Fibroblast of mammary gland (primary cell): ENCODE measurements around the gene PLXNB2.

Experiments
- DNase-seq: peaks from one replicate; pipeline ENCODE4 v3.0.0-alpha.2; 2010; ENCODE audit warnings: low read depth
- H3K4me3 ChIP-seq: 2 replicates; pipeline ENCODE4 v1.5.1; 2011; ENCODE audit warnings: low read depth, mild to moderate bottlenecking, low read length, moderate library complexity; ENCODE audit not compliant: control insufficient read depth
- TF ChIP-seq, protein P1 (sequence below): conservative IDR thresholded peaks from 2 replicates; pipeline ENCODE4 v1.5.1; 2011; ENCODE audit warnings: low read depth, low read length, inconsistent platforms; ENCODE audit not compliant: control insufficient read depth, insufficient read depth

PLXNB2 gene

DNA sequence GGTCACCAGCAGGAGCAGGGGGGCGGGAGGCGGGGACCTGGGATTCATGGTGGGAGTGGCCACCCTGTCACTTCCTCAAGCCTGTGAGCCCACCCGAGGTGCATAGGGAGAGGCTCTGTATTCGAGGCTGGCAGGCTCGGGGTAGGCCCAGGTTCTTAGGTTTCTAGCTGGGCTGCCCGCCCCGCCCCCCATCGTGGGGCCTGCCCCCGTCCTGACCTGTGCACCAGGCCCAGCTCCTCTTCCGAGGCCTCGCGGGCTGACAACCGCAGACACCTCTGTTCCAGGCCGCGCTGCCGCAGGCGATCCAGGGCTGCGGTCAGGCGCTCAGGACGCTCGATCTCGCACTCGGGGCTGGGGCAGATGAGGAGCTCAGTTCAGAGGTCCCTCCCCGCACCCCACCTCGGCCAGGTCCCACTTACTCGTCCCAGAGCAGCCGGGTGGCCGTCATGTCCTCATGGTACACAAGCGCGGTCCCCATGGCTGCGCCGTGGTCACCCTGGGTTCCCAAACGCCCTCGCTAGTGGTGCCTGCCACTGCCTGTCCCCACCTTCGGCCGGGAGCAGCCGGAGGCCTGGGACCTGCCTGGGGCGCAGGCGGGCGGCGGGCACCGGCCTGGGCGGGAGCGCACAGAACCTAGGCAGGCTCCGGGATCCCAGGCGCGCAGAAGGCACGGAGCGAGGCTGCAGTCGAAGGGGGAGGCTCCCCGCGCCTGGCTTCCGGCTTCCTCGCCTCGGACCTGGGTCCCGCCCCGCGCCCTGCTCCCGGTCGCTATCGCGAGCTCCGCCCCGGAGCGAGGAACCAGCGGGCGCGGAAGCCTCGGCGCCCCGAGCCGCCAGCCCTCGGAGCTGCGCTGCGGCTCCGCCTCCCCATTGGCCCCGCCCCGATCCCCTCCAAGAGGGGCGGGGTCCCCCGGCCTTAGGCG, 56.6 kb downstream of the PLXNB2 start, which contains the start of gene HDAC10:
TSS of gene HDAC10 (minus strand) at position 711 of the 922 bp plus-strand sequence. CDS start at position 478, 233 bp downstream.
- DNase-seq, result peak; percentile 69
- TF ChIP-seq, protein P1, sequence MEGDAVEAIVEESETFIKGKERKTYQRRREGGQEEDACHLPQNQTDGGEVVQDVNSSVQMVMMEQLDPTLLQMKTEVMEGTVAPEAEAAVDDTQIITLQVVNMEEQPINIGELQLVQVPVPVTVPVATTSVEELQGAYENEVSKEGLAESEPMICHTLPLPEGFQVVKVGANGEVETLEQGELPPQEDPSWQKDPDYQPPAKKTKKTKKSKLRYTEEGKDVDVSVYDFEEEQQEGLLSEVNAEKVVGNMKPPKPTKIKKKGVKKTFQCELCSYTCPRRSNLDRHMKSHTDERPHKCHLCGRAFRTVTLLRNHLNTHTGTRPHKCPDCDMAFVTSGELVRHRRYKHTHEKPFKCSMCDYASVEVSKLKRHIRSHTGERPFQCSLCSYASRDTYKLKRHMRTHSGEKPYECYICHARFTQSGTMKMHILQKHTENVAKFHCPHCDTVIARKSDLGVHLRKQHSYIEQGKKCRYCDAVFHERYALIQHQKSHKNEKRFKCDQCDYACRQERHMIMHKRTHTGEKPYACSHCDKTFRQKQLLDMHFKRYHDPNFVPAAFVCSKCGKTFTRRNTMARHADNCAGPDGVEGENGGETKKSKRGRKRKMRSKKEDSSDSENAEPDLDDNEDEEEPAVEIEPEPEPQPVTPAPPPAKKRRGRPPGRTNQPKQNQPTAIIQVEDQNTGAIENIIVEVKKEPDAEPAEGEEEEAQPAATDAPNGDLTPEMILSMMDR, result no peak

DNA sequence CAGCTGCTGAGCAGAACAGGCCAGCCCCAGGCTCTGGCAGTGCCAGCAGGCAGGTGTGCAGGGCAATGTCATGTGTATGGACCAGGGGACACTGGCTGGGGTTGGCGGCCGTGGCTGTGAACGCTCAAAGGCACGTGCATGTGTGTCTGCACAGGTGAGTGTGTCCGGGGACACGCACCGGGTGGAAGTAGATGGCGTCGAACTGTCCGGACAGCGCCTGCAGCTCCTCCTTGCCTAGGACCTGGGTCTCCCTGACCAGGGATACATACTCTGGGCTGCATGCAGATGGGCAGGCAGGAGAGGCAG, 57.2 kb downstream of the PLXNB2 start:
- DNase-seq, result no peak
- H3K4me3 ChIP-seq, result peak overlapping the region; percentile 66
- TF ChIP-seq, protein P1, result no peak

More for the DNA sequence above, 56.6 kb downstream of the PLXNB2 start, which contains the start of gene HDAC10:
- peak within 1 kb of the TSS; percentile 66 for H3K4me3 ChIP-seq

- TF ChIP-seq, protein P1, result no peak
- DNase-seq, result no peak
- H3K4me3 ChIP-seq, result no peak overlapping the region
These were observed 57.9 kb downstream of the PLXNB2 start for GRCh38 chr22:50249341-50250248.

- DNase-seq, result no peak
- H3K4me3 ChIP-seq, result no peak overlapping the region
- TF ChIP-seq, protein P1, result no peak
These were observed 59.0 kb downstream of the PLXNB2 start for GRCh38 chr22:50248196-50249081.

- DNase-seq, result peak; percentile 60
- TF ChIP-seq, protein P1, result no peak
- no peak overlapping the region for H3K4me3 ChIP-seq
These were observed 59.7 kb downstream of the PLXNB2 start for GRCh38 chr22:50247748-50248147.
